ENCODE results near the gene IFIT1.
"Not testable (repeated sequence)": the region's sequence is repeated elsewhere in the genome, so short reads cannot be mapped to it uniquely, and the experiment has no call there.

Gene IFIT1

DNA sequence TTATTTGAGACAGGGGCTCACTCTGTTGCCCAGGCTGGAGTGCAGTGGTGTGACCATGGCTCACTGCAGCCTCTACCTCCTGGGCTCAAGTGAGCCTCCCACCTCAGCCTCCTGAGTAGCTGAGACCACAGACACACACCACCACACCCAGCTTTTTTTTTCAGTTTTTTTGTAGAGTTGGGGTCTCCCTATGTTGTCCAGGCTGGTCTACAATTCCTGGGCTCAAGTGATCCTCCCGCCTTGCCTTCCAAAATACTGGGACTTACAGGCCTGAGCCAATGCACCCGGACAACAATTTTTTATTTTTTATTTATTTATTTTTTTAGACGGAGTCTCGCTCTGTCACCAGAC, 1.2 kb upstream of the IFIT1 start:
- 0 out of 2 replicates have a peak, but pooled peaks have one; percentile 53 for TF ChIP-seq ZNF121 (tag by site-specific recombination; IDR thresholded peaks at IDR 0.05)
- H3K36me3 ChIP-seq (ENCODE audit: control insufficient read depth in 2 of 2, insufficient read depth in 1 of 2, low read length in 2 of 2); H3K4me1 ChIP-seq (ENCODE audit: control insufficient read depth, insufficient read depth, low read length); POLR2A ChIA-PET; H3K27ac ChIP-seq (ENCODE audit: extremely low read depth, low read depth, low read length); H3K4me3 ChIP-seq (ENCODE audit: low read depth, low read length); H3K9me3 ChIP-seq (ENCODE audit: control insufficient read depth, insufficient read depth, low read depth, low read length): not testable (repeated sequence)
- CTCF ChIA-PET = interaction anchor here (0.7 kb wide), 3 partner anchors 8 to 412 kb away, joined by 3 read pairs; no protein-coding TSS in a partner anchor

DNA sequence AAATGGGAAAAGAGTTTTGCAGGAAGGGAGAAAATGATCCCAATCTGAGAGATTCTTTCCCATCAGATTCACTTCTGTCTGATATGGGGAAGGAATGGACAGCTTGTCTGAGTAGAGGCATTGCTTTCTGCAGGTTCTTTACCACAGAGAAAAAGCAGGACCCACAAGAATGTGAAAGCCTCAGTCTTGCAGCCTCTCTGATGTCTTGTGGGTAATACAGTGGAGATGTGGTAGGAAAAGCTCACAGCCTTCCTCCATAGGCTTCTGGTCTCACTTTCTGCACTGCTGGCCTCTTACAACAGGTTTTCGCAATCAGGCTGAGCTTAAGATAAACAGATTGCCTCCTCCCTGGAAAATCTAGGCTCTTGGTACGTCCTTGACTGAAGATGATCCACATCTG, 551 bp downstream of the IFIT1 start:
- H3K4me1 ChIP-seq (ENCODE audit: control insufficient read depth, insufficient read depth, low read length) = 0 out of 2 replicates have a peak, but pooled peaks cover 4% of the 10 kb centered on the region
- peak overlapping the region; percentile 4 for H3K4me3 ChIP-seq (ENCODE audit: low read depth, low read length)
- TF ChIP-seq, protein P1, sequence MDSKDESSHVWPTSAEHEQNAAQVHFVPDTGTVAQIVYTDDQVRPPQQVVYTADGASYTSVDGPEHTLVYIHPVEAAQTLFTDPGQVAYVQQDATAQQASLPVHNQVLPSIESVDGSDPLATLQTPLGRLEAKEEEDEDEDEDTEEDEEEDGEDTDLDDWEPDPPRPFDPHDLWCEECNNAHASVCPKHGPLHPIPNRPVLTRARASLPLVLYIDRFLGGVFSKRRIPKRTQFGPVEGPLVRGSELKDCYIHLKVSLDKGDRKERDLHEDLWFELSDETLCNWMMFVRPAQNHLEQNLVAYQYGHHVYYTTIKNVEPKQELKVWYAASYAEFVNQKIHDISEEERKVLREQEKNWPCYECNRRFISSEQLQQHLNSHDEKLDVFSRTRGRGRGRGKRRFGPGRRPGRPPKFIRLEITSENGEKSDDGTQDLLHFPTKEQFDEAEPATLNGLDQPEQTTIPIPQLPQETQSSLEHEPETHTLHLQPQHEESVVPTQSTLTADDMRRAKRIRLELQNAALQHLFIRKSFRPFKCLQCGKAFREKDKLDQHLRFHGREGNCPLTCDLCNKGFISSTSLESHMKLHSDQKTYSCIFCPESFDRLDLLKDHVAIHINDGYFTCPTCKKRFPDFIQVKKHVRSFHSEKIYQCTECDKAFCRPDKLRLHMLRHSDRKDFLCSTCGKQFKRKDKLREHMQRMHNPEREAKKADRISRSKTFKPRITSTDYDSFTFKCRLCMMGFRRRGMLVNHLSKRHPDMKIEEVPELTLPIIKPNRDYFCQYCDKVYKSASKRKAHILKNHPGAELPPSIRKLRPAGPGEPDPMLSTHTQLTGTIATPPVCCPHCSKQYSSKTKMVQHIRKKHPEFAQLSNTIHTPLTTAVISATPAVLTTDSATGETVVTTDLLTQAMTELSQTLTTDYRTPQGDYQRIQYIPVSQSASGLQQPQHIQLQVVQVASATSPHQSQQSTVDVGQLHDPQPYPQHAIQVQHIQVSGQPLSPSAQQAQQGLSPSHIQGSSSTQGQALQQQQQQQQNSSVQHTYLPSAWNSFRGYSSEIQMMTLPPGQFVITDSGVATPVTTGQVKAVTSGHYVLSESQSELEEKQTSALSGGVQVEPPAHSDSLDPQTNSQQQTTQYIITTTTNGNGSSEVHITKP (tag by site-specific recombination; IDR thresholded peaks at IDR 0.05) = peak; percentile 85
- TF ChIP-seq PRDM1 (tag by site-specific recombination; IDR thresholded peaks at IDR 0.05) (peak; percentile 58), ZNF76 (tag by site-specific recombination; IDR thresholded peaks at IDR 0.05; ENCODE audit: borderline replicate concordance, low read depth) (0 out of 2 replicates have a peak, but pooled peaks have one; percentile 30), ZNF664 (tag by site-specific recombination; IDR thresholded peaks at IDR 0.05) (no peak), PBX3 (CRISPR knock-in tag; IDR thresholded peaks at IDR 0.05) (no peak), ZBTB17 (tag by site-specific recombination; IDR thresholded peaks at IDR 0.05) (peak; percentile 19; the same call in 1 of the 2 replicates)
- H3K27ac ChIP-seq (ENCODE audit: extremely low read depth, low read depth, low read length) = no peak overlapping the region
- CTCF ChIA-PET = interaction anchor here (0.6 to 1.7 kb wide), 6 partner anchors 21 to 175 kb away, joined by 3 to 5 read pairs (median 4); partner anchors contain the start of gene IFIT5
- no peaks in the 10 kb centered on the region for H3K36me3 ChIP-seq (ENCODE audit: control insufficient read depth in 2 of 2, insufficient read depth in 1 of 2, low read length in 2 of 2)
- H3K9me3 ChIP-seq (ENCODE audit: control insufficient read depth, insufficient read depth, low read depth, low read length) = no peaks in the 10 kb centered on the region
- POLR2A ChIA-PET = interaction anchor here (0.6 to 1.2 kb wide), 3 partner anchors 37 to 251 kb away, joined by 3 to 9 read pairs (median 4); no protein-coding TSS in a partner anchor

- Histone ChIP-seq H3K4me1 (ENCODE audit: control insufficient read depth, insufficient read depth, low read length) (0 out of 2 replicates have a peak, but pooled peaks cover 4% of the 10 kb centered on the region), H3K27ac (ENCODE audit: extremely low read depth, low read depth, low read length) (no peak overlapping the region), H3K4me3 (ENCODE audit: low read depth, low read length) (no peak overlapping the region), H3K36me3 (ENCODE audit: control insufficient read depth in 2 of 2, insufficient read depth in 1 of 2, low read length in 2 of 2) (no peaks in the 10 kb centered on the region), H3K9me3 (ENCODE audit: control insufficient read depth, insufficient read depth, low read depth, low read length) (no peaks in the 10 kb centered on the region)
- no peak for TF ChIP-seq ZNF223 (tag by site-specific recombination; IDR thresholded peaks at IDR 0.05)
- TF ChIP-seq ZNF19 (tag by site-specific recombination; IDR thresholded peaks at IDR 0.05; ENCODE audit: low read depth) = no peak
- TF ChIP-seq ZNF658 (tag by site-specific recombination; IDR thresholded peaks at IDR 0.05) = no peak
- POLR2A ChIA-PET = no interaction called here
- CTCF ChIA-PET = interaction anchor here (1.7 kb wide), 1 partner anchor 20 kb away, joined by 3 read pairs; the partner anchor contains the start of gene IFIT5
These were observed 1.5 kb downstream of the IFIT1 start for GRCh38 chr10:89393898-89394297.

DNA sequence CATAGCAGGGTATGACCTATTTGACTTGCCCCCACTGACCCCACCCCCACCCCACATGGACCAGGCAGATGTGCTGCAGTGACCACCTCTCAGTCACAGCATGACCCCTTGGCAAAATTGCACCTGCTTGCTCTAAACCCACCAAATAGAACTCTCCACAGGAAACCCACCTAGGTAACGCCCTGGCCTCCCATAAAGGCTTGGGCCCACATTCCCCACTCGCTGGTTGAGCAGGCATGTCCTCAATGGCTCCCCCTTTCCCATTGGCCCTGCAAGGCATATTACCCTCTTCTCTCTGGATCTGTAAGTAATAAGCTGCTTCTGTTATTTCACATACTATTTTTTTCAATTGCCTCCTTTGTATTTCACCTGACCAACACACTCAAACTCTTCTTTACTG, 2.7 kb downstream of the IFIT1 start:
- ChIA-PET CTCF (interaction anchor here (0.7 kb wide), 1 partner anchor 11 kb away, joined by 3 read pairs; no protein-coding TSS in a partner anchor), POLR2A (no interaction called here)
- no peak overlapping the region for H3K4me3 ChIP-seq (ENCODE audit: low read depth, low read length)
- no peaks in the 10 kb centered on the region for H3K36me3 ChIP-seq (ENCODE audit: control insufficient read depth in 2 of 2, insufficient read depth in 1 of 2, low read length in 2 of 2)
- TF ChIP-seq ZNF311 (tag by site-specific recombination; IDR thresholded peaks at IDR 0.05; ENCODE audit: borderline replicate concordance) (no peak), ZNF202 (tag by site-specific recombination; IDR thresholded peaks at IDR 0.05; ENCODE audit: borderline replicate concordance) (no peak)
- no peaks in the 10 kb centered on the region for H3K9me3 ChIP-seq (ENCODE audit: control insufficient read depth, insufficient read depth, low read depth, low read length)
- H3K4me1 ChIP-seq (ENCODE audit: control insufficient read depth, insufficient read depth, low read length) = 0 out of 2 replicates have a peak, but pooled peaks cover 4% of the 10 kb centered on the region
- H3K27ac ChIP-seq (ENCODE audit: extremely low read depth, low read depth, low read length) = no peak overlapping the region

Data from HEK293 (cell line).